GM12874 (cell line): ENCODE data around the gene SKIDA1.

Experiments used
- CTCF ChIP-seq: IDR thresholded peaks from 2 replicates; pipeline ENCODE4 v1.5.1; 2011; ENCODE audit warnings: low read depth, mild to moderate bottlenecking, control low read depth, low read length, moderate library complexity; ENCODE audit not compliant: insufficient read depth

SKIDA1 gene

GRCh38 chr10:21494191-21495001 is 31.1 kb downstream of the SKIDA1 start:
- TF ChIP-seq CTCF: no peak

GRCh38 chr10:21493784-21494183 is 31.7 kb downstream of the SKIDA1 start:
- no peak for TF ChIP-seq CTCF

- TF ChIP-seq CTCF: no peak
Observed at GRCh38 chr10:21492421-21492820, 33.1 kb downstream of the SKIDA1 start.

GRCh38 chr10:21490711-21491105 is 34.8 kb downstream of the SKIDA1 start:
- TF ChIP-seq CTCF: no peak

GRCh38 chr10:21490028-21490710 is 35.3 kb downstream of the SKIDA1 start:
- no peak for TF ChIP-seq CTCF

- TF ChIP-seq CTCF: no peak
Observed at GRCh38 chr10:21488957-21489446, 36.5 kb downstream of the SKIDA1 start.

- no peak for TF ChIP-seq CTCF
Observed at GRCh38 chr10:21488246-21488956, 37.1 kb downstream of the SKIDA1 start.
